LNCaP clone FGC (cell line): ENCODE results near the gene PTPN3.
"Not testable (repeated sequence)": the region's sequence is repeated elsewhere in the genome, so short reads cannot be mapped to it uniquely, and the experiment has no call there.

Experiments used
- DNase-seq: peaks from one replicate; pipeline ENCODE4 v3.0.0-alpha.2; 2011; ENCODE audit warnings: low read depth
- H3K4me3 ChIP-seq: 2 replicates; pipeline ENCODE4 v1.5.1; 2011; ENCODE audit warnings: mild to moderate bottlenecking, low read depth, low read length, control low read depth
- TF ChIP-seq, protein P1 (sequence below): IDR thresholded peaks from 2 replicates; pipeline ENCODE4 v1.5.1; 2012; ENCODE audit warnings: mild to moderate bottlenecking; ENCODE audit not compliant: control insufficient read depth, insufficient read depth; ENCODE audit errors: extremely low read depth

PTPN3 gene, protein sequence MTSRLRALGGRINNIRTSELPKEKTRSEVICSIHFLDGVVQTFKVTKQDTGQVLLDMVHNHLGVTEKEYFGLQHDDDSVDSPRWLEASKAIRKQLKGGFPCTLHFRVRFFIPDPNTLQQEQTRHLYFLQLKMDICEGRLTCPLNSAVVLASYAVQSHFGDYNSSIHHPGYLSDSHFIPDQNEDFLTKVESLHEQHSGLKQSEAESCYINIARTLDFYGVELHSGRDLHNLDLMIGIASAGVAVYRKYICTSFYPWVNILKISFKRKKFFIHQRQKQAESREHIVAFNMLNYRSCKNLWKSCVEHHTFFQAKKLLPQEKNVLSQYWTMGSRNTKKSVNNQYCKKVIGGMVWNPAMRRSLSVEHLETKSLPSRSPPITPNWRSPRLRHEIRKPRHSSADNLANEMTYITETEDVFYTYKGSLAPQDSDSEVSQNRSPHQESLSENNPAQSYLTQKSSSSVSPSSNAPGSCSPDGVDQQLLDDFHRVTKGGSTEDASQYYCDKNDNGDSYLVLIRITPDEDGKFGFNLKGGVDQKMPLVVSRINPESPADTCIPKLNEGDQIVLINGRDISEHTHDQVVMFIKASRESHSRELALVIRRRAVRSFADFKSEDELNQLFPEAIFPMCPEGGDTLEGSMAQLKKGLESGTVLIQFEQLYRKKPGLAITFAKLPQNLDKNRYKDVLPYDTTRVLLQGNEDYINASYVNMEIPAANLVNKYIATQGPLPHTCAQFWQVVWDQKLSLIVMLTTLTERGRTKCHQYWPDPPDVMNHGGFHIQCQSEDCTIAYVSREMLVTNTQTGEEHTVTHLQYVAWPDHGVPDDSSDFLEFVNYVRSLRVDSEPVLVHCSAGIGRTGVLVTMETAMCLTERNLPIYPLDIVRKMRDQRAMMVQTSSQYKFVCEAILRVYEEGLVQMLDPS

DNA sequence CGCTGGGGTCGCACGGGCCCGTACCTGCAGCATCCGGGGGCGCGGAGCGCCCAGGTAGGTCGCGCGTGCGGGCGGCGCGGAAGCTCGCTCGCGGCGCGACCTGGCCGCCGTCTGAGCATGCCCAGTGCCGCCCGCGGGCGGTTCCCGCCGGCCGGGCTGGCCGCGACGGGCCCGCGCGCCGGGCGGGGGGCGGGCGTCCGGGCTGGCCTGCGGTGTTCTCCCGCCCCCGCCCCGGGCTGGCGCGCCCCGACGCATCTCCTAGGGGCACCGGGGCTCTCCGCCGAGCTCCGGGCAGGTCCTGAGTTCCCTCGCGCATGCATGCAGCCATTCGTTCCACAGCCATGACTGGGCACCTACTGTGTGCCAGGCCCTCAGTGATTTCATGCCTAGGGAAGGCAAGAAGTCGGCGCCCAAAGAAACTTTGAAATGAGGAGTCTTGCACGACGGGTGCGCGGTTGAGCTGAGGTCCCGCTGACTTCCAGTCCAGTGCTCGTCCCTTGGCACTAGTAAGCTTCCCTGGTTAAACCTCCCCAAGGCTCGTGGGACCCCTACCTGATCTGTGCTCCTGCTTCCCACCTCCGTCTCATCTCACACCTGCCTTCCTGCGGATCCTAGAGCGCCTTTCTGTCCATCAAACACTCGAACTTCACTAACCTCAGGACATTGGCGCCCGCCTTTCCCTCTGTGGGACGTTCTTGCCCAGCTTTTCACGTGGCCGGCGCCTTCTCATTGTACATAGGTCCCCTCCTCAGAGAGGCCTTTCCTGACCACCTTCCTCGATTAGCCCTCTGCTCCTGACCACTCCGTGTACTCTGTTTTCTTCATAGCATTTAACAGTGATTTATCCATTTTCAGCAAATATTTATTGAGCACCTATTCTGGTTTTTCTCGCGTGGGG is at the start of gene PTPN3:
Gene PTPN3, minus strand, starts transcription at position 113 of the 898 bp plus-strand sequence. CDS start 34,873 bp downstream, outside the sequence.
- TF ChIP-seq, protein P1, sequence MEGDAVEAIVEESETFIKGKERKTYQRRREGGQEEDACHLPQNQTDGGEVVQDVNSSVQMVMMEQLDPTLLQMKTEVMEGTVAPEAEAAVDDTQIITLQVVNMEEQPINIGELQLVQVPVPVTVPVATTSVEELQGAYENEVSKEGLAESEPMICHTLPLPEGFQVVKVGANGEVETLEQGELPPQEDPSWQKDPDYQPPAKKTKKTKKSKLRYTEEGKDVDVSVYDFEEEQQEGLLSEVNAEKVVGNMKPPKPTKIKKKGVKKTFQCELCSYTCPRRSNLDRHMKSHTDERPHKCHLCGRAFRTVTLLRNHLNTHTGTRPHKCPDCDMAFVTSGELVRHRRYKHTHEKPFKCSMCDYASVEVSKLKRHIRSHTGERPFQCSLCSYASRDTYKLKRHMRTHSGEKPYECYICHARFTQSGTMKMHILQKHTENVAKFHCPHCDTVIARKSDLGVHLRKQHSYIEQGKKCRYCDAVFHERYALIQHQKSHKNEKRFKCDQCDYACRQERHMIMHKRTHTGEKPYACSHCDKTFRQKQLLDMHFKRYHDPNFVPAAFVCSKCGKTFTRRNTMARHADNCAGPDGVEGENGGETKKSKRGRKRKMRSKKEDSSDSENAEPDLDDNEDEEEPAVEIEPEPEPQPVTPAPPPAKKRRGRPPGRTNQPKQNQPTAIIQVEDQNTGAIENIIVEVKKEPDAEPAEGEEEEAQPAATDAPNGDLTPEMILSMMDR: no peak
- no peak for DNase-seq
- H3K4me3 ChIP-seq: peak within 1 kb of the TSS; percentile 65

DNA sequence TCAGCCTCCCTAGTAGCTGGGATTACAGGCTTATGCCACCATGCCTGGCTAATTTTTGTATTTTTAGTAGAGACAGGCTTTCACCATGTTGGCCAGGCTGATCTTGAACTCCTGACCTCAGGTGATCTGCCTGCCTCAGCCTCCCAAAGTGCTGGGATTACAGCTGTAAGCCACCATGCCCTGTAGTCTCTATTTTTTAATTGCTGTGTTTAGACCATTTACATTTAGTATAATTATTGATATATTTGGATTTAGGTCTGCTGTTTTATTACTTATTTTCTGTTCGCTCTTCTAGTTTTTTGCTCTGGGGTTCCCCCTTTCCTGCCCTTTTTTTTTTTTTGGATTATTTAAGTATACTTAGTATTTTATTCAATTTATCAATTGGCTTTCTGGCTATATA is 46.8 kb upstream of the PTPN3 start:
- not testable (repeated sequence) for DNase-seq

DNA sequence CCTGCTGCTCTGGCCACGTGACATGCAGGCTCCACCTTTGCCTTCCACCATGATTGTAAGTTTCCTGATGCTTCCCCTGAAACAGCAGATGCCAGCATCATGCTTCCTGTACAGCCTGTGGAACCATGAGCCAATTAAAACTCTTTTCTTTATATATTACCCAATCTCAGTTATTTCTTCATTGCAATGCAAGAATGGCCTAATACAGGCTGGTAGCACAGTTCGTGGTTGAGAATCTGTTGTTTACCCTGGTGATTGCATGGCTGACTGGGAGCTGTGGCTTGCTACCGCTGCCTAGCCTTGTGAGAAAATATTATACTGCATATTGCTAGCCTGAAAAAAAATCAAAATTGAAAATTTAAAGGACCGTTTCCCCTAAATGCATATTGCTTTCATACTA is 44.8 kb upstream of the PTPN3 start:
- H3K4me3 ChIP-seq: no peak overlapping the region
- DNase-seq: no peak
- TF ChIP-seq, protein P1: no peak

More for the DNA sequence above, 46.8 kb upstream of the PTPN3 start:
- H3K4me3 ChIP-seq: not testable (repeated sequence)

DNA sequence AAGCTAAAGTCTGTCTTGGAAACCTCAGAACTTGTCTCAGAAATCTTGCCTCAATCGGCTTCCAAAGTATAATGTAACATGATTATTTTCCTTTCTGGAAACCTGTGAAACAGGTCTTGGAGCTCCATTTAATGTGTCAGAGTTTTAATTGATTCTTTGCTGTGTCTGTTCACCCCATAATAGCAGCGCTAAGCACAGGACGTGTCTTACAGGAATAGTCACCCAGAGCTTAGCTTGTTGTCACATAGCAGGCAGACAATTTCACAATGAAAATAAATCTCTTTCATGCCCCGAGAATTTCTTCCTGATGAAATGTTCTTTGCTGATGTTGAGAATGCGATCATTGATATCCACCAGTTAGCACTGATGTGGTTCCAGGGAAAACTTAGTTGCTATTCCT is 40.2 kb upstream of the PTPN3 start:
- no peak for DNase-seq
- TF ChIP-seq, protein P1: no peak
- H3K4me3 ChIP-seq: no peak overlapping the region

DNA sequence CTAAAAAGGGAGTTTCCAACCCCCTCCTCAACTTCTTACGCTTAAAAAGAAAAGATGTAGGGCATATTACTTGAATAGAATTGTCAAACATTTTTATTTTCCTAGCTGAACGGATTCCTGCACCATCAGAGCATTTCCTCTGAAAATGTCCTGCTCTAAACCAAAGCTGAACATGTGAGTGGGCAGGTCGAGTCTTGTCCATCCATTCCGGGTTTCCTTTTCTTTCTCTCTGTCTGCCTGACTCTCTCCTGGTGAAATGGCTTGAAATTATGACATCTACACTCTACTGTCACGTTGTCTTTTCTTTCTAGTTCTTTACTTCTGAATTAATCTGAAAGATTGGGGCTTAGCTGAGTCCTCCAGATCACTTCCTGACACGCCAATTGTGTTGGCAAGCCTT is 39.2 kb upstream of the PTPN3 start:
- DNase-seq: no peak
- TF ChIP-seq, protein P1: no peak
- H3K4me3 ChIP-seq: no peak overlapping the region

DNA sequence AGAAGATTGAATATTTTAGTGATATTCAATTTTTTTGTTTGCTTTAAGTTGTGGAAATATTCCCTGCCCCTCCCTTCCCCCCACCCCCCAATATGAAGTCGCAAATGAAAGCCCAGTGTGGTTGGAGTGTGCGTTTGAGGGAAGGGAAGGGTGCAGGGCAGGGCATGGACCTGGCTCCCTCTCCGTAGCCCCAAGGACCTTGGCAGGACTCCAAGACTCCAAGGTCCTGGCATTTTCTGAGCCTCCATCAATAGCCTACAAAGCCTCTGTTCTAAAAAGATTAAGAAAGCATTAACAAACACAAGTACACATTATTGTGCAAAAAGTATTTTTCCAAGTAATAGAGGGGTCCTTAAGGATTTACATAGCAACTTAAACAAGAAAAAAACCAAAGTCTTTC is 38.8 kb upstream of the PTPN3 start:
- no peak for DNase-seq
- H3K4me3 ChIP-seq: no peak overlapping the region
- TF ChIP-seq, protein P1: no peak
